HG03135 (cell line): ENCODE measurements around the gene ALDH3B1.

Experiments used
- ATAC-seq: cut with Tn5 transposase; IDR thresholded peaks from one replicate; pipeline ENCODE4 v1.9.1; 2021; ENCODE audit warnings: mild to moderate bottlenecking, moderate library complexity; ENCODE audit not compliant: unreplicated experiment

ALDH3B1 gene

DNA sequence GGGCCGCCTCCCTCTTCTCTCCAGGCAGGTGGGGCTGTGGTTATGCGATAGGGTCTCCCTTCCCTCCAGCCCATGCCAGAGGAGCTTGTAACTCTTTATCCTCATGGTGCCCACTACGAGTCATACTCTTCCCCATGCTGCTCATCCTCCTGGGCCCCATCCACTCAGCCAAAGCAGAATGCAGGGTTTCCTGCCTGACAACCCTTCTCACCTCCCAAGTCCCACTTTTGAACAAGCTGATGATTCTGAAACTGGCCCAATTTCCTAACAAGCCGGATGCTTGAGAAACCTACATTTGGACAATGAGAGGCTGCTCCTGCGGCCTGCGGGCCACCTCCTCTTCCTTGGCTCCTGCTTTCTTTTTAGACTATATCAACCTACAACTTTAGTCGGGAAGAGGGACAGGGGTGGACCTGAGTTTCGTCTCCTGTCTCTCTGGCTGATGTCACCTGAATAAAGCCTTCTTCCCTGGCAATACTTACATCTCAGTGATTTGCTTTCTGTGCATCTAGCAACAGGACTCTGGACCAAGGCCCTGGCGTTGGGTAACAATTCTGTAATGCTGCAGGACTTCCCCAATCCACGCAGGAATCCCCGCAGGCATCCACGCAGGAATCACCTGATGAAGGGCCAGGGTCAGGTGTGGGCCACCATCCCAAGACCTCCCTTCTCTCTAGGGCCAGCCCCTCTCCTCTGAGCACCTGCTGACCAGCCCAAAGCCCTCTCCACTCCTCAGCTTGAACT is 18.8 kb downstream of the ALDH3B1 start:
- ATAC-seq, result no peak

DNA sequence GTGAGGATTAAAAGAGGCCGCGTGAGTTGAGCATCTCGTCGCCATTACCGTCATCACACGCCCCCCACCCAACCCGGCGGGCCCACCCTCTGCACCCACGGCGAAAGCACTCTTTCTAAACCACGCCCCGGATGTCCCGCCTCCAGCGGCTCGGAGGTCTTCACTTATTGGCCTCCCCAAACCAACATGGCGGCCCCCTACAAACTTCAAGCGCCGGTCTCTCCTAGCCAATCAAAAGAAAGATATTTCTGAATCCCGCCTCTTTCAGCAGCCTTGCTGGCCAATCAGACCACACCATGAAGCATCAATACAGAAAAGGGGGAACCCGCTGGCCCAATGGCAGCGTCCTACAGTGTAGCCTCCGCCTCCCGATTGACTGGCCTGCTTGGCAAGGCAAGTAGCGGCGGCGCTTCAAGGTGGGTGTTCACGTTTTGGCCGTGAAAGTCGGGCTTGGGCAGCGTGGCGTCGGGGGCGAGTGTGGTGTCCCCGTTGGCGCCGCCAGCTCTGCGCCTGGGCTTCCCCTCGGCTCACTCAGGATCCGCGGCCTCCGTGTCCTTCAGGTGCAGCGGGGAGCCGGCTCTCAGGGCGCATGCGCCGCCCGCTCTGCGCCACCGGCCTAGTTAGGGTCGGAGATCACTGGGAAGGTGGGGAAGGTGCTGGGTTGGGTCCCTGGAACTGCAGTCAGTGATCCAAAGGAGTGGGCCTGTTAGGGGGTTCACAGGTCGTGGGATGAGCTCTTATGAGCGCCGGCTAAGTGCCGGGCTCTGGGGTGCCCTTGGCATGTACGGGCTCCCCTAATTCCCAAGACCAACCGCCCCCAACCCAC is 20.4 kb downstream of the ALDH3B1 start, which contains the start of gene NDUFS8:
Gene NDUFS8 (plus strand): TSS at position 364 of the 826 bp plus-strand sequence. CDS start 1,471 bp downstream, outside the sequence.
- peak; percentile 88 for ATAC-seq

DNA sequence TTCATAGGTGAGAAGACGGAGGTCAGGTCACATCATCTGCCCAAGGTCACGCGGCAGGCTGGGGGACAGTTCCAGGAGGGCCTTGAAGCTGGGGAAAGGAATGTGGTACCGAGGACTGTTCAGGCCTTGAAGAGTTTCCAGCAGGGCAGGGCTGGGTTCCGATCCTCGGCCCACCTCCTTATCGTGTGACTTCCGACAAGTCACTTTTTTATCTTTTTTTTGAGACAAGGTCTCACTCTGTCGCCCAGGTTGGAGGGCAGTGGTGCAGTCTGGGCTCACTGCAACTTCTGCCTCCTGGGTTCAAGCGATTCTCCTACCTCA is 21.0 kb downstream of the ALDH3B1 start:
- no peak for ATAC-seq

DNA sequence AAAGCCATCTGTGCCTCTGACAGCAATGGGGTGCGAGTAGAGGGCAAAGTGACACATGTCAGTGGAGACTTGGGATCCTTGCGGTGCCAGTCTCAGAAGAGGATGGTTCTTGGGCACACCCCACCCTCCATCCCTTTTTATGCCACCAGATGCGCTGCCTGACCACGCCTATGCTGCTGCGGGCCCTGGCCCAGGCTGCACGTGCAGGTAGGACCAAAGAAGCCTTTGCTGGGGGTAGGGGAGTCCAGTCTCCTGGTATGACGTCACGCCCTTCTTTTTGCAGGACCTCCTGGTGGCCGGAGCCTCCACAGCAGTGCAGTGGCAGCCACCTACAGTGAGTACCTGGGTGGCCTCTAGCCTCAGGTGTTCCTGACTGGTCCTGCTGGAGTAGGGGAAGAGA is 21.9 kb downstream of the ALDH3B1 start:
- no peak for ATAC-seq

DNA sequence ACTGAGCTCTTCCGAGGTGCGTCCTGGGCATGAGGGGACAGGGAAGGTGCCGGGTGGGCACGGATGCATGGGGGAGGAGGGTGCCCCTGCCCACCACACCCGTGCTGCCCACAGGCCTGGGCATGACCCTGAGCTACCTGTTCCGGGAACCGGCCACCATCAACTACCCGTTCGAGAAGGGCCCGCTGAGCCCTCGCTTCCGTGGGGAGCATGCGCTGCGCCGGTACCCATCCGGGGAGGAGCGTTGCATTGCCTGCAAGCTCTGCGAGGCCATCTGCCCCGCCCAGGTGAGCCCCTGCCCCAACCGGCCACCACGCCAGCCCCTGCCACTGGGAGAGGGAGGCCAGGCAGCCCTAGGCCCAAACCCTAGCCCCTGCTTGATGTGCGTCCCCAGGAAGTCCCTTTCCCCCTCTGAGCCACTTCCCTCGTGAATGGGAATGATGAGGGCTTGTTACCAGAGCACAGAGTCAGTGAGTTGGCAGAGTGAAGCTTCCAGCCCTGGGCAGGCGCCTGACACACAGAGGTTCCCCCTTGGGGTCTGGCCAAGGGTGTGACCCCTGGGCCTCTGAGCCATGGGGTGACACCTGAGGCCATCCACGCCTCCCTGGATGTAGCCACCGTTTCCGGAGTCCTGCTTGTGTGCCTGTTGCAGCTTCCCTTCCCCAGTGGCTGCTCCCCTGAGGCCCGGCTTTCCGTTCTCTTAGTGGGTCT is 23.0 kb downstream of the ALDH3B1 start:
- ATAC-seq, result no peak

DNA sequence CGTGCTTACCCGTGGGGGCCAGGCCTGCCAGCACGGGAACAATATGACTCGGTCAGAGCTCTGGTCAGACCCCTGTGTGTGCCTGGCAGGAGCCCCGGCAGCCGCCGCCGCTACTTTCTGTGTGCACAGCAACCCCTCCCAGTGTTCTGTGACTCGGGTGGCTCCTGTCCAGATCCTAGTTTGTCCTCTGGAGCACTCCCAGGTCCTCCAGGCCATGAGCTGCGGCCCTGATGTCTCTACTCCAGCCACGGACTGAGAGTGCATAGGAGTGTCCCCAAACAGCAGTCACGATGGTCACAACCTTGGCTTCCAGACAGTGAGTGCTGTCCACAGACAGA is 23.6 kb downstream of the ALDH3B1 start:
- no peak for ATAC-seq

DNA sequence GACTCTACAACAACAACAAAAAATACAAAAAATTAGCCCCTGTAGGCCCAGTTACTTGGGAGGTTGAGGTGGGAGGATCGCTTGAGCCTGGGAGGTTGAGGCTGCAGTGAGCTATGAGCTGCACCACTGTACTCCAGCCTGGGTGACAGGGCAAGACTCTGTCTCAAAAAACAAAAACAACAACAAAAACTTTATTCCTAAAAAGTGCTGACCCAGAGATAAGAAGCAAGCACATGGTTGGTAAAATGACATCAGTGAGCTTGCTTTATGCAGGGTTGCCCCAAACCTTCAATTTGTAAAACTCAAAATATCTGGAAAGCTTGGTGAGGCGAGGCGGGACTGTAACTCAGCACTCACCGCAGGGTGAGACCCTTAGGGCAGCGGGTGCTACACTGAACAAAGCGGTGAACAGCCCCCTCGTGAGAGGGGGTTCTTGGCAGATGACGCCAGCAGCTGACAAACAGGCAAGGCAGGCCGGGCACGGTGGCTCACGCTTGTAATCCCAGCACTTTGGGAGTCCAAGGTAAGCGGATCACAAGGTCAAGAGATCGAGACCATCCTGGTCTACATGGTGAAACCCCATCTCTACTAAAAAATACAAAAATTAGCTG is 25.2 kb downstream of the ALDH3B1 start:
- no peak for ATAC-seq

DNA sequence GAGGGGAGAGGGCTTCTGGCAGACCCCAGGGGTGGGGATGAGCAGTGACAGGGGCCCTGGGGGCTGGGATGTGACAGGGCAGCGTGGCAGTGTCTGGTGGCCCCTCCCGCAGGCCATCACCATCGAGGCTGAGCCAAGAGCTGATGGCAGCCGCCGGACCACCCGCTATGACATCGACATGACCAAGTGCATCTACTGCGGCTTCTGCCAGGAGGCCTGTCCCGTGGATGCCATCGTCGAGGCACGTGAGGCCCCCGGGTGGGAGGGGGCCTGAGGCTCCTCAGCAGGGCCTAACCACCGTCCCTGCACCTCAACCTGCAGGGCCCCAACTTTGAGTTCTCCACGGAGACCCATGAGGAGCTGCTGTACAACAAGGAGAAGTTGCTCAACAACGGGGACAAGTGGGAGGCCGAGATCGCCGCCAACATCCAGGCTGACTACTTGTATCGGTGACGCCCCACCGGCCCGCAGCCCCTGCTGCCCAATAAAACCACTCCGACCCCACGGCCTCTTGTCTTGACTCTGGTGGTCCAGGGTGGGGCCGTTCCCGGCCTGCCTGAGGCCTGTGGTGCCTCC is 26.1 kb downstream of the ALDH3B1 start:
- ATAC-seq, result no peak

DNA sequence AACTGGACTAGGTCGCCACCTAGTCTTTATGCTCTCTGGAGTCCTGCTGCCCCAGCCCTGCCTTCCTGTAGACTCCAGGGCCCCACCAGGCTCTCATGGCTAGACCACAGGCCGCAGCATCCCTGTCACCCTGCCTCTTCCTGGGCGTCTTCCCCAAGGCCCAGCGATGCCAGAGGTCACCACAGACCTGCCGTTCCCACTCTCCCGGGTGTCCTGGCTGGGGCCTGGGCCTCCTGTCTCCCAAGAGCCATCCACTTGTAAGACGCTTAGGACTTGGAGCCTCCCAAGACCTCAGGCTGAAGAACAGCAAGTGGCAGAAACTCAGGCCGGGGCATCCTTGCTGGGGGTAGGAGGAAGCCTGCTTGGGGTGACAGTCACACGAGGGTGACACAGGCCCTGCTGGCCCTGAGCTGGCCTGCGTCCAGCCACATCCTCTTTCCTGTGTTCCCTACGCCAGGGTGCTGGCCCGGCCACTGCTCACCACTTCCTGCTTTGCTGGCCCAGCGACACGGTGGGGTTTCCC is 26.7 kb downstream of the ALDH3B1 start:
- no peak for ATAC-seq

DNA sequence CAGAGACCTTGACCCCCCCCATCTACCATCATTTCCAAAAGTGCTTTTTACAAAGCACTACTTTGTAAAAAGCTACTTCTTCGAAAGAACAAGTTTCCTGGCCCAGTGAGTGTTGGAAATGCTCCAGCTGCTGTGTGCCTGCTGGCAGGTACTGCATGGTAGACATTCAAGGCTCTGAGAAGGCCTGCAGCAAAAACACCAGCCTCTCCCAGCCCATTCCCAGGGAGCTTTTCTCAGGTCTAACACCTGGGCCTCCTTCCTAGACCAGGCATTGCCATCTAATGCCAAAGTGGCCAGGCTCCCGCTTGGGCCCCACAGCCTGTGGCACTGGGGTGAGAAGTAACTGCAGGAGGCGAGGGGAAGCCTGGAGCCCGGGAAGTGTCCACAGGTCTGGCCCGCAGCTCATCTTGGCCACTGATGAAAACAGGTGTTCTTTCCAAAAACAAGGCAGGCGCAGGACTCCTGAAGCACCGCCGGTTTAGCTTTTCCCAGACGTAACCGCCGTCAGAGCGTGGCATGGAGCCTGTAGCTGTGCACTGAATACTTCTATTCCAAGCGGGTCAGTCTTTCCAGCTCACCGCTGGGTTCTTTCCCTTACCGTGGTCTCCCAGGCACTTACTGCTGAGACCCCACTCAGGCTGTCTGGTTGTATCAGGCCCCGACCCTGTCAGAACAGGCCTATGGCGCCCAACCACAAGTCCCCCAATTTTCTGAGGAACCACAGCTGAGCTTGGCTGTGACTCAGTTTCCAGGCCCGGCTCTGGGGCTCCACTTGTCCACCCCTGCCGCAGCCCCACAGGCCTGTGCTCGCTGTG is 27.5 kb downstream of the ALDH3B1 start:
- no peak for ATAC-seq

DNA sequence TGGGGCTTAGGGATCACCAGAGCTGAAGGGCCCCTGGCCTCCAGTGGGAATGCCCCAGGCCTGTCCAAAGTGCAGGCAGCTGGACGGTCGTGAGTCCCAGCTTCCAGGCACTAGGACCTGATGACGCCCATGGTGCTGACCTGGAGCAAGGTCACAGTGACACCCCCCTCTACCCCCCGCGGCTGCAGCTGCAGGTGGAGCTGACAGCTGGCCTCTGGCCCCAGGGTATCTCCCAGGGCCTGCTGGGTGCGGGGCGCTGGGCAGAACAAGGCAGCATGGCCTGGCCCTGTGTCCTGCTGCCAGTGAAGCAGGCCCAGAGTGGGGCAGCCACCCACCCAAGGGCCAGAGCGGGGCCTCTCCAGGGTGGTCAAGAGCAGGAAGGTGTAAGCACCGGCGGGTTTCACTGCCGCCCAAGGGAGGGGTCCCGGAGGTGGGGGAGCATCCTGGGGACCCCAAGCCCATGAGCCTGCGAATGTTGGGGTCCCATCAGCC is 28.1 kb downstream of the ALDH3B1 start:
- ATAC-seq, result no peak

DNA sequence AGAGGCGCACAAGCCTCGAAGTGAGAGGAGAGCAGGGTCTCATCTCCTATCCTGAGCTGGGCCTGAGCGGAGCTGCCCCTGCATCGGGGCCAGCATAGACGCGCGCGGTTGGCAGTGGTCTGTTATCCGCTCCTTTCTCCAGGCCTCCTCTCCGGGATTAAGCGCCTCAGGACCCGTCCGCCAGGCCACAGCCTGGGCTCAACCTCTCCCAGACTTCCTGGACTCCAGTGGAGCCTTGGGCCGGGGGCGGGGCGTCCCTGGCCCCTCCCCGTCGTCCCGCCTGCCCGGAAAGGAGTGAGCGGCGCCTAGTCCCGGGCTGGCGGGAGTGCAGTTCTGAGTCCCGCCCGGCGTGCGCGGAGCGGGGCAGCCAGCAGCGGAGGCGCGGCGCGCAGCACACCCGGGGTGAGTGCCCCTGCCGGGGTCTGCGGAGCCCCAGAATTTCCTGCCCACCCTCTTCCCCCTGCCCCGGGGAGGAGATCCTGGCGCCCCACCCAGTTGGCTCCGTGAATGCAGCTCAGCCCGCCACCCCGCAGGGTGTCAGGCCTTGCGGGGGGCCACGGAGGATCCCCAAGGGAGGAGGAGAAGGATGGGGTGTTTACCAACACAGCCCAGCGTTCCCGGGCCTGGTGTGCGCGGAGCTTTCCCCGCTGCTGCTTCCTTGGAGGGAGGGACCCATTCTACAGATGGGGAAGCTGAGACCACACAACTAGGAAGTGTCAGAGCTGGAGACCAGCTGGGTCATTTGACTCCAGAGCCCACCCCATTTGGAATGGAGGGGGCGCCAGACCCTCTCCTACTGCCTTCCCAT is 28.8 kb downstream of the ALDH3B1 start, which contains the start of gene TCIRG1:
Gene TCIRG1 (plus strand): TSS at position 308 of the 808 bp plus-strand sequence. CDS start 2,247 bp downstream, outside the sequence.
- ATAC-seq, result no peak

DNA sequence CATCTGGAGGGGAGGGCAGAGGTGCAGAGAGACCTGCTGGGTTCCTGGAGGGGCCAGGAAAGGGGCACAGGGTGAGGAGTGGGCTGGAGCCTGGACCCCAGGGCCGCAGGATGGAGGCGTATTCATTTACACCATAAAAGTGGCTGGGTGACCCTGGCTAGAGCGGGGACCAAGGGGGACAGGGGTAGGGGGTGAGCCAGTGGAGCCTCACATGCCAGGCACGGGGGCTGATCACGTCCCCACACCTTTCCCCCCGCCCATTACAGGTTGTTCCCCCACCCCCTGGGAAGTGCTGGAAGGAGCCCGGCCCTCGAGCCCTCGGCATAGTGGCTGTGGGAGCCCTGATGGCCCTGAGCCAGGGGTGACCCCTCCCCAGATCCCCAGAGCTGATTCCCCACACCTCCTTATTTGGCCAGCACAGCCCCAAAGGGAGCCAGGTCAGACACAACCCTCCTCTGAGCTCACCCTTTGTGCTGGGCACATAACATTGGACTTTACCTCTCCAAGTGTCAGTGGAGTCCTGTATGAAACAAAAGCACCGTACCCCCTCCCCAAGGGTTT is 29.5 kb downstream of the ALDH3B1 start:
- no peak for ATAC-seq

DNA sequence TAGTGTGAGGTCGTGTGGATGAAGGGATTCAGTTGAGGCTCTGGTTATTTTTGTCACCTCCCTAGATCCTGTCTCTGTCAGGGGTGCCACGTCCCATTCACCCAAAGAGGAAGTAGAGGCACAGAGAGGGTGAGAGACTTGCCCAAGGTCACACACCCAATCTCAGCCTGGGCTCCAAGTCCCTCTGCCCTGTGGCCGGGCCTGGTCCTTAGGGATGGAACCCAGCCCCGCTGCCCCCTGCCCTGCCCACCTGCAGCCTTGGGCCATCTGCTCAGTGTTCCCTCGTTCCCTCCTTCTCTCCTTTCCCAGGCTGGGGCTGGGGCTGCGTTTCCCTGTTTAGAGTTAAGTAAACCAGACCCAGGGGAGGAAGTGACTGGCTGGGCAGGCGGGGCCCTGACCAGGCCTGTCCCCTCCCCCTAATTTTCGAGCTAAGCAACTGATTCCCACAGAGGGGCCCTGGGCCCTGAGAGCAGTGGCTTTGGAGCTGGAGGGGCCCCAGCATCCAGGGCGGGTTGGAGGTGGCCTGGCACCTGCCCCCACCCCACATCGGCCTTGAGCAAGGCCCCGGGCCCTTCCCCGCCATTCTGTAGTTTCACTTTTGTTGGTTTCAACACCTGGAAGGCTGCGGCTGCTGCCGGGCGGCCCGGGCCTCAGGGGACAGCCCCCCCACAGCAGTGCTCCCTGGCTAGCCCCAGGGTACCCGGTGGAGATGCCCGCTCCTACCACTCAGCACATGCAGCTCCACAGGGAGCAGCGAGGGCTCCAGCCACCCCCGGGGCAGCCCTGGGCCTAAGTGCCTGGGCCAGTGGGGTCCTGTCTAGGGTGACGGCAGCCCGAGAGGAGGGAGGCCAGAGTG is 30.2 kb downstream of the ALDH3B1 start:
- no peak for ATAC-seq

DNA sequence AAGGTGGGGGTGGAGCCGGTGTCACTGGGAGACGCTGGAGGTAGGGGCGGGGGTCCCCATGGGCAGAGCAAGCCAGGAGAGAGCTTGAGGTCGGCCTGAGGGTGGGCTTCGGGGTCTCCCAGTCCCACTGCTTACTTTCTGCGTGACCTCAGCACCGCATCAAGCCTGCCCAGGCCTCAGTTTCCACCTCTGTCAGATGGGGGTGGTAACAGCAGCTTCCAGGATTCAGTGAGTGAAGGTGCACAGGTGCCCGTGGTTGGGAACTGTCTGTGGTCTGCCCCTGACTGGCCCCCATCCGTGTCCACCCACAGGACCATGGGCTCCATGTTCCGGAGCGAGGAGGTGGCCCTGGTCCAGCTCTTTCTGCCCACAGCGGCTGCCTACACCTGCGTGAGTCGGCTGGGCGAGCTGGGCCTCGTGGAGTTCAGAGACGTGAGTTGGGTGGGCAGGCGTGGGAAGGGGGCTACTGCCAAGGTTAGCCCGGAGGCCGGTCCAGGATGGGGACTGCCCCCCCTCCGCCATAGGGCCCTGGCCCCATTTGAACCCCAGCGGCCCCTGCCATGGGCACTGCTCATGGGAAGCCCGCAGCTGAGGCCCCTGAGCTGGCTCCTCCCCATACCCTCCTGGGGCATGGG is 30.9 kb downstream of the ALDH3B1 start:
- no peak for ATAC-seq

DNA sequence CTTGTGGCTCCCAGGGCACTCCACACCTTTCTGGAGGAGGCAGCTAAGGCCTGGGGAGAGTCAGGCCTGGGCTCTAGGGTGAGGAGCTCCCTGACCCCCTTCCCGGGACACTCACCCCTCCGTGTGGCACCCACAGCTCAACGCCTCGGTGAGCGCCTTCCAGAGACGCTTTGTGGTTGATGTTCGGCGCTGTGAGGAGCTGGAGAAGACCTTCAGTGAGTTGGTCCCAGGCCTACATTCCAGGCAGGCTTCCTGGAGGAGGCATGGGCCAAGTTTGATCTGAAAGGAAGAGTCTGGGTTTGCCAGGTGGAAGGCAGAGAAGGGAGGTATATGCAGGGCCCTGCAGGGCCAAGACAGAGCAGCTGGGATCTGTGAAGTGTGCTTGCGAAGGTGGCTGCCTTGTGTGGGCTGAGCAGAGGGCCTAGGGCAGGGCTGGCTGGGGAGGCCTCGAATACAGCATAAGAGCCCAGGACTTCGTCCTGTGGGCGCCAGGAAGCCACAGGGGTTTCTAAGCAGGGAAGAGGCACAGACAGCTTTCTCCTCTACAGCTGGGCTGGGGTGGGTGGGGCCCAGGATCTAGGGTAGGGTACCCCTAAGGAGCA is 31.6 kb downstream of the ALDH3B1 start:
- ATAC-seq, result no peak
